BJ (cell line): ENCODE measurements around the gene ADGRA1. TPM values are rescaled to one million over a fixed set of nuclear protein-coding genes. Genes with fewer than 3 reads are reported as not detected.

Source experiments
- CTCF ChIA-PET: fragments of 350-600 bp; formaldehyde crosslinking; extraction: SDS; loops from one replicate; lab custom pipeline; 2021; ENCODE audit warnings: antibody characterized with exemption, inconsistent platforms; lab: Yijun Ruan, JAX
- POLR2A ChIA-PET: fragments of 300-600 bp; sonication (Branson Sonifier 250); formaldehyde crosslinking; extraction: SDS; loops from one replicate; lab custom pipeline; 2021; ENCODE audit warnings: antibody characterized with exemption; lab: Charles Lee
- DNase-seq: peaks from one replicate; pipeline ENCODE4 v3.0.0-alpha.2; 2011; ENCODE audit warnings: low read depth
- H3K27me3 ChIP-seq: 2 replicates; pipeline ENCODE4 v1.6.0; 2011; ENCODE audit warnings: low read length; ENCODE audit not compliant: control insufficient read depth, insufficient read depth
- H3K36me3 ChIP-seq: 2 replicates; pipeline ENCODE4 v1.5.1; 2011; ENCODE audit warnings: low read length; ENCODE audit not compliant: control insufficient read depth, insufficient read depth
- H3K4me3 ChIP-seq: 2 replicates; pipeline ENCODE4 v1.5.1; 2011; ENCODE audit warnings: low read depth, mild to moderate bottlenecking, control low read depth, low read length
- CTCF ChIP-seq: IDR thresholded peaks from 2 replicates; pipeline ENCODE4 v1.5.1; 2011; ENCODE audit warnings: low read depth, mild to moderate bottlenecking, control low read depth, inconsistent platforms, low read length, moderate library complexity; ENCODE audit not compliant: insufficient read depth
- polyA plus RNA-seq: library from polyadenylated mRNA; depleted of rRNA; stranded (reverse); fragments of >200 nt; gene quantifications from 2 replicates; pipeline ENCODE4 v1.2.3, GENCODE V29; 2011

The ADGRA1 gene
- polyA plus RNA-seq, 1 experiment = not detected

DNA sequence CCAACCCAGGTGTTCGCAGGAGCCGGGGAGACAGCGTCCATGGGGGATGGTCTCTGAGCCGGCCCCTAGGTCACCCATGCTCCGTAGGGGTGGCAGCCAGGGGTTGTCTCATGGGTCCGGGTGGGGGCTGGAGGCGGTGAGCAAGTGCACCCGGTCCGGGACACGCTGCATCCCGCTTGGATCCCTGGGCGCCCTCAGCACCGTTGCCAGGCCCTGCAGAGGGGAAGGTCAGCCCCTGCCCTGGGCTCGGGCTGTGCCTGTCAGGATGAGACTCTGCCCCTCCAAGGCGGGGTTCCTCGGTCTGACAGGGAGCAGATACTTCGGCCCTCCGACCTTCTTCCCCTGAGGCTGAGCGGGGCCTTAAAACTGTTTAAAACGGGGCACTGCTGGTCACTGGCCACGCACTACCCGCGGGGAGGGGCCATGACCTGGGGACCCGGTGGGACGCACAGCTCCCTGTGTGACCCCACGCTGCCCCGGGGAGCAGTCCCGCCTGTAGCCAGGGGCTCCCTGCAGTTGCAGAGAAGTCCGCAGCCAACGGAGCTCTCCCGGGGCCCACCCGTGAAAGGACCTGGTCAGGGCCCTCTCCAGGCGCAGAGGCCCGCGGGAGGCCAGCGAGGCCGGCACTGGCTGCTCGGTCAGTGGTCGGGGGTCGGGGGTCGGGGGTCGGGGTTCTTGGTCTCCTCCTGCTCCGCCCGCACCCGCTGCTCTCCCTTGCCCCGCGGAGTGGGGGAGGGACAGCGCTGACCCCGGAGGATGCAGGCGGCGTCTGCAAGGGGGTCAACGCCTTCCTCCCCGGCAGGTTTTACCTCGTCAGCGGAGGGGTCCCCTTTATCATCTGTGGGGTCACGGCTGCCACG is 38.9 kb downstream of the ADGRA1 start:
- DNase-seq = no peak
- POLR2A ChIA-PET = no interaction called here
- Histone ChIP-seq H3K4me3 (no peak overlapping the region), H3K36me3 (no peaks in the 10 kb centered on the region), H3K27me3 (no peaks in the 10 kb centered on the region)
- CTCF ChIA-PET = no interaction called here
- TF ChIP-seq CTCF = no peak

DNA sequence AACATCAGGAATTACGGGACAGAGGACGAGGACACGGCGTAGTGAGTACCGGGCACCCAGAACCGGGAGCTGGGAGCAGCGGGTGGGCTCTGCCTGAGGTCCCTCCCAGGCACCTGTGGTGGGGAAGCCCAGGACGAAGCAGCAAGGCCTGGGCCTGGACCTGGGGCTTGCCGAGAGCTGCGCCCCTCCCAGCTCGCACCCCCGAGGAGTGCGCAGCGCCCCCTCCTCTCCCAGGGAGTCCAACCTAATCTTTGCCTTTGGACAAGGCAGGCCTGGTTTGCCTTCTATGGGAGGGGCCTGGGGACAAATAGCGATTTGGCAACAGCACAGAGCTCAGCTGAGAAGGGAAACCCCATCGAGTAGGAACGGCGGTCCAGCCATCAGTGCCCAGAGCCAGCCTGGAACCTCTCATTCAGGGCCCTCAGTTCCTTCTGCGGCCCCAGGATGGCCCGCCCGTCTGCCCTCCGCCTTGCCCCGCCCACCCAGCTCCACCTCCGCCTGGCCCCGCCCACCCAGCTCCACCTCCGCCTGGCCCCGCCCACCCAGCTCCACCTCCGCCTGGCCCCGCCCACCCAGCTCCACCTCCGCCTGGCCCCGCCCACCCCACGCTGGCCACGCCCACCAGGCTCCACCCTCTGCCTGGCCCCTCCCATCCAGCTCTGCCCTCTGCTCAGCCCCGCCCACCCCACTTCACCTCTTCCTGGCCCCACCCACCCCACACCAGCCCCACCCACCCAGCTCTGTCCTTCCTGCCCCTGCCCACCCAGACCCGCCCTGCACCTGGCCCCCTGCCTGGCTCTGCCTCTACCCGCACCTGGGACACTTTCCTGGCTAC is 39.8 kb downstream of the ADGRA1 start:
- no peak overlapping the region for H3K4me3 ChIP-seq
- POLR2A ChIA-PET = no interaction called here
- no peaks in the 10 kb centered on the region for H3K27me3 ChIP-seq
- H3K36me3 ChIP-seq = no peaks in the 10 kb centered on the region
- no peak for DNase-seq
- TF ChIP-seq CTCF = no peak
- CTCF ChIA-PET = interaction anchor here (0.7 kb wide), 1 partner anchor 18 kb away, joined by 3 read pairs; no protein-coding TSS in a partner anchor

GRCh38 chr10:133128126-133129070 is 40.7 kb downstream of the ADGRA1 start:
- H3K27me3 ChIP-seq = no peaks in the 10 kb centered on the region
- DNase-seq = no peak
- H3K36me3 ChIP-seq = no peaks in the 10 kb centered on the region
- ChIA-PET POLR2A (no interaction called here), CTCF (interaction anchor here (0.7 kb wide), 1 partner anchor 17 kb away, joined by 3 read pairs; no protein-coding TSS in a partner anchor)
- H3K4me3 ChIP-seq = no peak overlapping the region
- no peak for TF ChIP-seq CTCF

DNA sequence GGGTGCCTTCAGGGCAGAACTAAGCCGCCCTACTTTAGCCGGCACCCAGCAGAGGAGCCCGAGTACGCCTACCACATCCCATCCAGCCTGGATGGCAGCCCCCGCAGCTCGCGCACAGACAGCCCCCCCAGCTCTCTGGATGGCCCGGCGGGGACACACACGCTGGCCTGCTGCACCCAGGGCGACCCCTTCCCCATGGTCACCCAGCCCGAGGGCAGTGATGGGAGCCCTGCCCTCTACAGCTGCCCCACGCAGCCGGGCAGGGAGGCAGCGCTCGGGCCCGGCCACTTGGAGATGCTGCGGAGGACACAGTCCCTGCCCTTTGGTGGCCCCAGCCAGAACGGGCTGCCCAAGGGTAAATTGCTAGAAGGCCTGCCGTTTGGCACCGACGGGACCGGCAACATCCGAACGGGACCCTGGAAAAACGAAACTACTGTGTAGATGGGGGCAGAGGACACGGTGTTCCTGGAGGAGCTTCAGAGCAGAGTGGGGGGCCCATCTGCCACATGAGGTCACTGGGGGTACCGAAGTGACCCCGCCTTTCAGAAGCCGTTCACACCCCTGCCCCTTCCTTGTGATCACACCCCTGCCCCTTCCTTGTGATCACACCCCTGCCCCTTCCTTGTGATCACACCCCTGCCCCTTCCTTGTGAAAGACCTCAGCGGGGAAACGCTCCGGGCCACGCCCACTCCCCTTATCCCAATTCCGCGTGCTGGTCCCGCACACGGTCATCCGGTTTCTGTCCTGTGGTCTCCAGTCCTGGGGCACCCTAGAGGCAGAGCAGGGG is 41.5 kb downstream of the ADGRA1 start:
- CTCF ChIA-PET = no interaction called here
- POLR2A ChIA-PET = no interaction called here

More for the DNA sequence above, 41.5 kb downstream of the ADGRA1 start:
- no peak overlapping the region for H3K4me3 ChIP-seq
- H3K27me3 ChIP-seq = no peaks in the 10 kb centered on the region
- DNase-seq = no peak
- H3K36me3 ChIP-seq = no peaks in the 10 kb centered on the region
- TF ChIP-seq CTCF = no peak
